Lung (tissue), 12 donors: ENCODE results near the gene ROPN1B. TPM values are rescaled to one million over a fixed set of nuclear protein-coding genes. Genes with fewer than 3 reads are reported as not detected.
A peak's percentile ranks its signal among the peaks of the same experiment; 100 is the strongest.
"Not testable (repeated sequence)": the region's sequence is repeated elsewhere in the genome, so short reads cannot be mapped to it uniquely, and the experiment has no call there.

Experiments
- ATAC-seq: fragments of 200-7000 bp; cut with Tn5 transposase; one replicate; pipeline ENCODE4 v1.9.1; 2020; ENCODE audit warnings: moderate number of reproducible peaks; ENCODE audit not compliant: insufficient read depth, low FRiP score
- DNase-seq, 3 donors: peaks; one replicate each; pipeline ENCODE4 v3.0.0-alpha.2; 2013 to 2017
- H3K27ac ChIP-seq, 2 donors: one replicate each; pipeline ENCODE4 v1.5.1; 2013; ENCODE audit warnings: mild to moderate bottlenecking in 2 of 2, moderate library complexity in 2 of 2, control low read depth in 1 of 2, inconsistent platforms in 1 of 2, low read depth in 1 of 2, low read length in 1 of 2
- H3K27me3 ChIP-seq, 3 donors: one replicate each; pipeline ENCODE4 v1.5.1; 2013; ENCODE audit warnings: low read length in 2 of 3; ENCODE audit not compliant: control insufficient read depth in 3 of 3, insufficient read depth in 3 of 3
- H3K36me3 ChIP-seq, 4 donors: one replicate each; pipeline ENCODE4 v1.5.1; 2013; ENCODE audit warnings: low read length in 4 of 4, mild to moderate bottlenecking in 1 of 4, moderate library complexity in 1 of 4; ENCODE audit not compliant: control insufficient read depth in 4 of 4, insufficient read depth in 4 of 4
- H3K4me1 ChIP-seq, 5 donors: one replicate each; pipeline ENCODE4 v1.5.1; 2013; ENCODE audit warnings: low read length in 5 of 5, mild to moderate bottlenecking in 2 of 5, moderate library complexity in 1 of 5; ENCODE audit not compliant: control insufficient read depth in 5 of 5, insufficient read depth in 5 of 5
- H3K4me3 ChIP-seq: one replicate; pipeline ENCODE4 v1.5.1; 2013; ENCODE audit warnings: mild to moderate bottlenecking, control low read depth, moderate library complexity
- H3K9ac ChIP-seq, 2 donors: one replicate each; pipeline ENCODE4 v1.5.1; 2013; ENCODE audit warnings: low read length in 2 of 2, control low read depth in 1 of 2; ENCODE audit not compliant: insufficient read depth in 1 of 2
- H3K9me3 ChIP-seq, 4 donors: one replicate each; pipeline ENCODE4 v1.5.1; 2013; ENCODE audit warnings: low read length in 3 of 4, mild to moderate bottlenecking in 1 of 4, moderate library complexity in 1 of 4; ENCODE audit not compliant: control insufficient read depth in 4 of 4, insufficient read depth in 3 of 4
- CTCF ChIP-seq: IDR thresholded peaks from 2 replicates; pipeline ENCODE4 v1.5.1; 2012; ENCODE audit warnings: mild to moderate bottlenecking; ENCODE audit errors: control extremely low read depth, extremely low read depth
- WGBS, 2 donors: extraction: QIAGEN DNeasy Blood & Tissue Kit; methylation state at CpG; one replicate each; pipeline ENCODE4 v1.1.7; 2013; 5-methylcytosine and 5-hydroxymethylcytosine counted together
- polyA plus RNA-seq, 2 donors: library from polyadenylated mRNA; stranded (reverse); fragments of 200-250 nt; gene quantifications; one replicate each; pipeline ENCODE4 v1.2.1, GENCODE V29; 2013
- total RNA-seq, 2 donors: library from RNA; depleted of rRNA in 1 of 2; stranded (reverse); fragments of >200 nt in 1 of 2; gene quantifications; one replicate each; pipeline ENCODE4 v1.2.1, GENCODE V29; 2014 to 2021
- donor health status: control.
- donor health status: control.
- donor health status: Bipolar disorder and iron deficiency.
- donor health status: healthy.
- donor health status: DM: yes; HTN: yes; CAD: no.

ROPN1B gene
- total and polyA plus RNA-seq, 4 donors, result 0.14 to 0.67 (median 0.47) TPM

GRCh38 chr3:125936210-125936815, 32.7 kb upstream of the ROPN1B start:
- H3K4me3 ChIP-seq, H3K9ac ChIP-seq, H3K27me3 ChIP-seq, ATAC-seq, H3K36me3 ChIP-seq, H3K4me1 ChIP-seq, H3K9me3 ChIP-seq, H3K27ac ChIP-seq: not testable (repeated sequence)
- peak; percentile 13 to 29 (median 25) for DNase-seq
- TF ChIP-seq CTCF, result peak; percentile 4
- WGBS, 2 donors, result 81 to 87% methylated on average over 11 to 13 of the region's 13 CpGs

- not testable (repeated sequence) for H3K27me3 ChIP-seq, H3K9ac ChIP-seq, H3K36me3 ChIP-seq, H3K4me1 ChIP-seq, ATAC-seq, H3K9me3 ChIP-seq, H3K4me3 ChIP-seq, H3K27ac ChIP-seq, DNase-seq
- 77 to 84% methylated on average over 9 to 10 of the region's 13 CpGs for WGBS, 2 donors
Measured at GRCh38 chr3:125936891-125937290, 32.1 kb upstream of the ROPN1B start.

- not testable (repeated sequence) for H3K9me3 ChIP-seq, H3K4me3 ChIP-seq
- peaks cover 0 to 10% (median 2%) of the 10 kb centered on the region in 3 donors for H3K27me3 ChIP-seq
Measured at GRCh38 chr3:125947806-125948205, 21.2 kb upstream of the ROPN1B start.

GRCh38 chr3:125948901-125949300, 20.1 kb upstream of the ROPN1B start:
- WGBS, 2 donors, result 32 to 42% methylated on average over 3 of the region's 3 CpGs
- H3K9me3 ChIP-seq, ATAC-seq, H3K9ac ChIP-seq, H3K36me3 ChIP-seq, DNase-seq, H3K27ac ChIP-seq, H3K4me3 ChIP-seq, H3K4me1 ChIP-seq, H3K27me3 ChIP-seq: not testable (repeated sequence)

More at GRCh38 chr3:125947806-125948205, 21.2 kb upstream of the ROPN1B start:
- H3K27ac ChIP-seq, H3K4me1 ChIP-seq, ATAC-seq, H3K9ac ChIP-seq, H3K36me3 ChIP-seq, DNase-seq: not testable (repeated sequence)
- WGBS, 2 donors, result 89 to 91% methylated on average over 2 of the region's 2 CpGs

GRCh38 chr3:125951176-125951575, 17.8 kb upstream of the ROPN1B start:
- DNase-seq, H3K36me3 ChIP-seq, ATAC-seq, H3K9me3 ChIP-seq, H3K4me1 ChIP-seq, H3K9ac ChIP-seq, H3K4me3 ChIP-seq, H3K27ac ChIP-seq: not testable (repeated sequence)
- peaks cover 2 to 20% (median 8%) of the 10 kb centered on the region in 3 donors for H3K27me3 ChIP-seq
- 88 to 89% methylated on average over 3 of the region's 3 CpGs for WGBS, 2 donors

GRCh38 chr3:125957020-125957419, 12.0 kb upstream of the ROPN1B start:
- DNase-seq, H3K4me1 ChIP-seq, ATAC-seq, H3K36me3 ChIP-seq, H3K4me3 ChIP-seq, H3K9ac ChIP-seq, H3K9me3 ChIP-seq, H3K27ac ChIP-seq: not testable (repeated sequence)
- H3K27me3 ChIP-seq, result peaks cover 12 to 30% (median 23%) of the 10 kb centered on the region in 3 donors
- WGBS, 2 donors, result 93 to 94% methylated on average over 4 of the region's 4 CpGs
